SU-DHL-6 (cell line): ENCODE results near the gene ATP2A3.

Experiments used
- EZH2phosphoT487 ChIP-seq: fragments of 200-600 bp; sonication (generic), shearing (Covaris generic); conservative IDR thresholded peaks from 2 replicates; pipeline ENCODE4 v1.6.1; 2018; ENCODE audit warnings: mild to moderate bottlenecking, antibody characterized with exemption, low read length, moderate library complexity, mixed read lengths
- TF ChIP-seq, protein P1 (sequence below): fragments of 200-600 bp; sonication (generic); IDR thresholded peaks from one replicate; pipeline ENCODE4 v1.5.1; 2017; ENCODE audit warnings: antibody characterized with exemption, mild to moderate bottlenecking, low read length, moderate library complexity; ENCODE audit not compliant: insufficient read depth, poor library complexity, severe bottlenecking

DNA sequence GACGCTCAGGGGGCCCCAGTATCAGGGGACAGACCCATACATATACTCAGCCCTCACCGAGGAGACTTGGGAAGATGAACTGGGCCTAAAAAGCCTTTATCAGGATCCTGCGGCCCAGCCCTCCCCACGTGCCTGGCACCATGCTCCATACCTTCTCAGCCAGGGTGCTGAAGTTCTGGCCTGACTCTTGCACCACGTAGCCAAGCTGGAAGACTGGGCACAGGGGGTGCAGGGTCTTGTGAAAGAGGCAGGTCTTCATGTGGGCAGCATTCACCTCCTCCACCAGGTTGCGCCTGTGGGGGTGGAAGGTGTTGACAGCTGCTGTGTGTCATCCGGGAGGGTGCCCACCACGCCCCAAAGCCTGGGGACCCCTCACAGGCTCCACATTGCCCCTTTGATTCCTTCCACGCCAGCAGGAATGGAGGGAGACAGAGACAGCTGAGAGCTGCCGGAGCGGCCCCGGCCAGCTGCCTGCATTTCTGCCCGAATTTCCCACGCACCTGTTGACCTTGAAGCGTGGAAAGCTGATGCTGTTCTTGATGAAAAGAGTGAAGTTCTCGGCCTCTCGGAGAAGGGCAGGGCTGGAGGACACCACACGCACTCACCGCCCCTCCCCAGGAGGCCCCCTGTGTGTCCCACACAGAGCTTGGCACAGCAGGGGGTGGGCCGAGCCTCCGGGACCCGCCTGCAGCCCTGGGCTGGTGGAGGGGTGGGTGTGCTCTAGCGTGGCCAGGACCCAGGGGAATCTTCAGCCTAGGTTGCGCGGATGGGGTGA lies 61.0 kb downstream of the ATP2A3 start:
- TF ChIP-seq, protein P1, sequence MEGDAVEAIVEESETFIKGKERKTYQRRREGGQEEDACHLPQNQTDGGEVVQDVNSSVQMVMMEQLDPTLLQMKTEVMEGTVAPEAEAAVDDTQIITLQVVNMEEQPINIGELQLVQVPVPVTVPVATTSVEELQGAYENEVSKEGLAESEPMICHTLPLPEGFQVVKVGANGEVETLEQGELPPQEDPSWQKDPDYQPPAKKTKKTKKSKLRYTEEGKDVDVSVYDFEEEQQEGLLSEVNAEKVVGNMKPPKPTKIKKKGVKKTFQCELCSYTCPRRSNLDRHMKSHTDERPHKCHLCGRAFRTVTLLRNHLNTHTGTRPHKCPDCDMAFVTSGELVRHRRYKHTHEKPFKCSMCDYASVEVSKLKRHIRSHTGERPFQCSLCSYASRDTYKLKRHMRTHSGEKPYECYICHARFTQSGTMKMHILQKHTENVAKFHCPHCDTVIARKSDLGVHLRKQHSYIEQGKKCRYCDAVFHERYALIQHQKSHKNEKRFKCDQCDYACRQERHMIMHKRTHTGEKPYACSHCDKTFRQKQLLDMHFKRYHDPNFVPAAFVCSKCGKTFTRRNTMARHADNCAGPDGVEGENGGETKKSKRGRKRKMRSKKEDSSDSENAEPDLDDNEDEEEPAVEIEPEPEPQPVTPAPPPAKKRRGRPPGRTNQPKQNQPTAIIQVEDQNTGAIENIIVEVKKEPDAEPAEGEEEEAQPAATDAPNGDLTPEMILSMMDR, result no peak
- TF ChIP-seq EZH2phosphoT487, result no peak
